ENCODE measurements around the gene ETFBKMT. TPM values are rescaled to one million over a fixed set of nuclear protein-coding genes. Genes with fewer than 3 reads are reported as not detected.
"Not testable (repeated sequence)": the region's sequence is repeated elsewhere in the genome, so short reads cannot be mapped to it uniquely, and the experiment has no call there.

ETFBKMT gene
- total and polyA plus RNA-seq, 2 of the 13 experiments (the other 11 are each of a cell fraction or from before 2014, with no cell fraction given) = 0.62 to 0.93 TPM

GRCh38 chr12:31689921-31690320 lies 30.4 kb downstream of the ETFBKMT start:
- in situ Hi-C loops (cut with HindIII; ENCODE audit: extremely low pct_ligation_motif_present, low pct_unique_long_range_greater_than_20kb); H3K4me1 ChIP-seq (ENCODE audit: insufficient read depth, low read length); H2AFZ ChIP-seq (ENCODE audit: low read length); H3K9me3 ChIP-seq (ENCODE audit: low read length); H3K36me3 ChIP-seq (replicated peaks in 1 of 2; ENCODE audit: control insufficient read depth in 1 of 2, insufficient read depth in 2 of 2, low read length in 2 of 2); H3K9ac ChIP-seq (ENCODE audit: insufficient read depth, low read depth, low read length); H3K27me3 ChIP-seq (ENCODE audit: control insufficient read depth in 1 of 2, insufficient read depth in 2 of 2, low read length in 2 of 2); DNase-seq (ENCODE audit: low spot score); intact Hi-C loops (cut with micrococcal nuclease; ENCODE audit: unreplicated experiment); ATAC-seq; H3K79me2 ChIP-seq (ENCODE audit: insufficient read depth, low read length); FAIRE-seq; CTCF ChIA-PET (ENCODE audit: low intra/inter-chr PET ratio, low total read pairs); H4K20me1 ChIP-seq (ENCODE audit: insufficient read depth, low read length); BruUV-seq (replicated peaks); POLR2A ChIA-PET; H3K27ac ChIP-seq (ENCODE audit: extremely low read length, insufficient read depth, low read length); H3K4me3 ChIP-seq (replicated peaks in 1 of 3; ENCODE audit: insufficient read depth in 1 of 3, low read depth in 2 of 3, low read length in 3 of 3); H3K4me2 ChIP-seq (ENCODE audit: low read depth, low read length); TF ChIP-seq ATF7 (CRISPR knock-in tag; IDR thresholded peaks at IDR 0.05): not testable (repeated sequence)
- 0 out of 2 replicates have a peak, but pooled peaks have one; percentile 4 for TF ChIP-seq ATF7 (IDR thresholded peaks at IDR 0.05)
- 91% methylated on average over 3 of the region's 3 CpGs for WGBS (ENCODE audit: low lambda C conversion rate)

DNA sequence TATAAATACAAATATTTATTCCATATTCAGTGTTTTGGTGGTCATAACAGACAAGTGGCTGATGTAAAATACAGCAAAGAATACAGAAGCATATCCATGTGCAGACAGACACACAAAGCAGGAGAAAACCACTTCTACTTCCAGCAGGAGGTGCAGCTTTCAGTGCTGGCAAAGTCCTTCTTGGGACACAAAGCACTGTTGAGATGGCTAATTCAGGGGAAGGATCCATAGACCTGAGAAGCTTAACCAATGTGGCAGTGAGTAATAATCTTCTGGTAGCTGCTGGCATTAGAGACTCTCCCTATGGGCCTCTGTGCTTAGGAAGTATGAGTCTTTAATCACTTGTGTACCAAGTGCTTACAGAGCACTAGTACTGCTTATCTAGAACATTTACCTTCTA lies 42.6 kb downstream of the ETFBKMT start:
- intact Hi-C loops (cut with micrococcal nuclease; ENCODE audit: unreplicated experiment) = no loop called here
- no peak overlapping the region for H2AFZ ChIP-seq (ENCODE audit: low read length)
- no peaks in the 10 kb centered on the region for H3K27me3 ChIP-seq (ENCODE audit: control insufficient read depth in 1 of 2, insufficient read depth in 2 of 2, low read length in 2 of 2)
- no peak for ATAC-seq
- ChIA-PET POLR2A (no interaction called here), CTCF (ENCODE audit: low intra/inter-chr PET ratio, low total read pairs) (no interaction called here)
- no peak overlapping the region for H3K9ac ChIP-seq (ENCODE audit: insufficient read depth, low read depth, low read length)
- no peaks in the 10 kb centered on the region for H3K4me1 ChIP-seq (ENCODE audit: insufficient read depth, low read length)
- no peak for FAIRE-seq
- H3K79me2 ChIP-seq (ENCODE audit: insufficient read depth, low read length) = no peaks in the 10 kb centered on the region
- no peak overlapping the region for H3K27ac ChIP-seq (ENCODE audit: extremely low read length, insufficient read depth, low read length)
- H3K9me3 ChIP-seq (ENCODE audit: low read length) = no peaks in the 10 kb centered on the region
- in situ Hi-C loops (cut with HindIII; ENCODE audit: extremely low pct_ligation_motif_present, low pct_unique_long_range_greater_than_20kb) = no loop called here
- H3K4me2 ChIP-seq (ENCODE audit: low read depth, low read length) = no peak overlapping the region
- no TSS peak for BruUV-seq (replicated peaks)
- no peak for TF ChIP-seq TBX3 (IDR thresholded peaks at IDR 0.05; ENCODE audit: borderline replicate concordance)
- TF ChIP-seq SMC3 (IDR thresholded peaks at IDR 0.05; ENCODE audit: low read length) = peak; percentile 43; the same call in 1 of the 2 replicates
- peak; percentile 54 for TF ChIP-seq STAG1 (CRISPR knock-in tag; IDR thresholded peaks at IDR 0.05)
- TF ChIP-seq, protein P1, sequence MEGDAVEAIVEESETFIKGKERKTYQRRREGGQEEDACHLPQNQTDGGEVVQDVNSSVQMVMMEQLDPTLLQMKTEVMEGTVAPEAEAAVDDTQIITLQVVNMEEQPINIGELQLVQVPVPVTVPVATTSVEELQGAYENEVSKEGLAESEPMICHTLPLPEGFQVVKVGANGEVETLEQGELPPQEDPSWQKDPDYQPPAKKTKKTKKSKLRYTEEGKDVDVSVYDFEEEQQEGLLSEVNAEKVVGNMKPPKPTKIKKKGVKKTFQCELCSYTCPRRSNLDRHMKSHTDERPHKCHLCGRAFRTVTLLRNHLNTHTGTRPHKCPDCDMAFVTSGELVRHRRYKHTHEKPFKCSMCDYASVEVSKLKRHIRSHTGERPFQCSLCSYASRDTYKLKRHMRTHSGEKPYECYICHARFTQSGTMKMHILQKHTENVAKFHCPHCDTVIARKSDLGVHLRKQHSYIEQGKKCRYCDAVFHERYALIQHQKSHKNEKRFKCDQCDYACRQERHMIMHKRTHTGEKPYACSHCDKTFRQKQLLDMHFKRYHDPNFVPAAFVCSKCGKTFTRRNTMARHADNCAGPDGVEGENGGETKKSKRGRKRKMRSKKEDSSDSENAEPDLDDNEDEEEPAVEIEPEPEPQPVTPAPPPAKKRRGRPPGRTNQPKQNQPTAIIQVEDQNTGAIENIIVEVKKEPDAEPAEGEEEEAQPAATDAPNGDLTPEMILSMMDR (CRISPR knock-in tag; IDR thresholded peaks at IDR 0.05) = peak; percentile 32; the same call in 1 of the 2 replicates
- no peaks in the 10 kb centered on the region for H4K20me1 ChIP-seq (ENCODE audit: insufficient read depth, low read length)
- no peaks in the 10 kb centered on the region; a peak in 1 of 5 replicates for H3K36me3 ChIP-seq (replicated peaks in 1 of 2; ENCODE audit: control insufficient read depth in 1 of 2, insufficient read depth in 2 of 2, low read length in 2 of 2)
- H3K4me3 ChIP-seq (replicated peaks in 1 of 3; ENCODE audit: insufficient read depth in 1 of 3, low read depth in 2 of 3, low read length in 3 of 3) = no peak overlapping the region
- DNase-seq (ENCODE audit: low spot score) = no peak
